HepG2 (cell line): ENCODE measurements around the gene PRDX6. TPM values are rescaled to one million over a fixed set of nuclear protein-coding genes. Genes with fewer than 3 reads are reported as not detected.

Experiments used
- BORCS8-MEF2B ChIP-seq: sonication (generic); formaldehyde crosslinking; IDR thresholded peaks from 2 replicates; pipeline ENCODE4 v1.8.0; 2022; ENCODE audit warnings: mild to moderate bottlenecking, missing genetic modification reagents
- HOXA3 ChIP-seq: sonication (generic); formaldehyde crosslinking; IDR thresholded peaks from 2 replicates; pipeline ENCODE4 v1.5.0; 2020; ENCODE audit warnings: missing genetic modification reagents
- KLF12 ChIP-seq: sonication (generic); formaldehyde crosslinking; IDR thresholded peaks from 2 replicates; pipeline ENCODE4 v1.4.0; 2020; ENCODE audit warnings: missing genetic modification reagents, borderline replicate concordance
- KLF13 ChIP-seq: sonication (generic); formaldehyde crosslinking; IDR thresholded peaks from 2 replicates; pipeline ENCODE4 v1.4.0; 2020; ENCODE audit warnings: mild to moderate bottlenecking, missing genetic modification reagents
- POGZ ChIP-seq: sonication (generic); formaldehyde crosslinking; IDR thresholded peaks from 2 replicates; pipeline ENCODE4 v1.4.0; 2020; ENCODE audit warnings: mild to moderate bottlenecking, missing genetic modification reagents
- POLR2G ChIP-seq: fragments of 200-400 bp; formaldehyde crosslinking; IDR thresholded peaks from 2 replicates; pipeline ENCODE4 v1.6.1; 2018; ENCODE audit warnings: mild to moderate bottlenecking, low read depth, low read length, moderate library complexity
- SAP130 ChIP-seq: IDR thresholded peaks from 2 replicates; pipeline ENCODE4 v1.6.1; 2016; ENCODE audit warnings: low read depth
- SMAD1 ChIP-seq: sonication (generic); formaldehyde crosslinking; IDR thresholded peaks from 2 replicates; pipeline ENCODE4 v1.4.0; 2020; ENCODE audit warnings: missing genetic modification reagents, low read depth, mild to moderate bottlenecking, borderline replicate concordance
- SP4 ChIP-seq: sonication (generic); formaldehyde crosslinking; IDR thresholded peaks from 2 replicates; pipeline ENCODE4 v1.8.1; 2023; ENCODE audit warnings: mild to moderate bottlenecking, missing genetic modification reagents
- THRA ChIP-seq: sonication (generic); formaldehyde crosslinking; IDR thresholded peaks from 2 replicates; pipeline ENCODE4 v1.4.0; 2020; ENCODE audit warnings: missing genetic modification reagents, borderline replicate concordance
- ZBTB40 ChIP-seq, 2 experiments: fragments of 450-650 bp in 1 of 2; sonication (generic) in 1 of 2; formaldehyde crosslinking in 1 of 2; IDR thresholded peaks; 2 replicates each; pipeline versions ENCODE4 v1.6.1 to v1.8.0; 2016 to 2022; ENCODE audit warnings: antibody characterized with exemption in 1 of 2, mild to moderate bottlenecking in 1 of 2, missing genetic modification reagents in 1 of 2
- ZBTB8A ChIP-seq: sonication (generic); formaldehyde crosslinking; IDR thresholded peaks from 2 replicates; pipeline ENCODE4 v1.4.0; 2020; ENCODE audit warnings: mild to moderate bottlenecking, low read depth, missing genetic modification reagents, borderline replicate concordance
- ZNF569 ChIP-seq: sonication (generic); formaldehyde crosslinking; IDR thresholded peaks from 2 replicates; pipeline ENCODE4 v1.5.0; 2020; ENCODE audit warnings: mild to moderate bottlenecking, missing genetic modification reagents, moderate library complexity, borderline replicate concordance
- ZNF674 ChIP-seq: sonication (generic); formaldehyde crosslinking; IDR thresholded peaks from 2 replicates; pipeline ENCODE4 v1.5.0; 2020; ENCODE audit warnings: low read depth, mild to moderate bottlenecking, missing genetic modification reagents
- ZNF792 ChIP-seq: IDR thresholded peaks from 2 replicates; pipeline ENCODE4 v1.6.1; 2016
- polyA plus RNA-seq, 8 experiments: library from polyadenylated mRNA; depleted of rRNA in 3 of 8; stranded (reverse) in 7 of 8; unstranded in 1 of 8; fragments of >200 nt; fragmentation: Illumina TruSeq in 4 of 8; extraction: Trizol in 4 of 8; gene quantifications; 2 replicates each; pipeline versions ENCODE4 v1.2.1 to v1.2.3, GENCODE V29; 2011 to 2016; ENCODE audit warnings: low read depth in 4 of 8, missing spikeins in 1 of 8, mixed read lengths in 1 of 8; ENCODE audit not compliant: insufficient read depth in 1 of 8
- total RNA-seq, 5 experiments: library from RNA; depleted of rRNA; stranded (reverse); fragments of >200 nt; fragmentation: Illumina TruSeq; extraction: Trizol; gene quantifications; 2 replicates each; pipeline ENCODE4 v1.2.3, GENCODE V29; 2016; ENCODE audit warnings: low read depth in 1 of 5
- TF ChIP-seq, protein P1 (sequence below): sonication (generic); formaldehyde crosslinking; IDR thresholded peaks from 2 replicates; pipeline ENCODE4 v1.5.0; 2020; ENCODE audit warnings: mild to moderate bottlenecking, missing genetic modification reagents, moderate library complexity

Gene PRDX6
- total and polyA plus RNA-seq, 2 of the 13 experiments (the other 11 are each of a cell fraction or from before 2014, with no cell fraction given): 224 to 309 TPM

GRCh38 chr1:173476665-173477285 lies 360 bp upstream of the PRDX6 start (continued):
- TF ChIP-seq ZBTB40 (IDR thresholded peaks at IDR 0.05): no peak
- no peak; the same call in 1 of the 2 replicates for TF ChIP-seq ZBTB40 (CRISPR knock-in tag; IDR thresholded peaks at IDR 0.05)
- peak; percentile 85; the same call in 1 of the 2 replicates for TF ChIP-seq KLF12
- peak; percentile 54; the same call in 1 of the 2 replicates for TF ChIP-seq SP4 (CRISPR knock-in tag)
- no peak for TF ChIP-seq ZNF674
- TF ChIP-seq SMAD1 (CRISPR knock-in tag): no peak
- peak; percentile 74 for TF ChIP-seq POLR2G
- TF ChIP-seq POGZ (CRISPR knock-in tag): peak; percentile 46; the same call in 1 of the 2 replicates
- TF ChIP-seq BORCS8-MEF2B (CRISPR knock-in tag): no peak
- TF ChIP-seq, protein P1, sequence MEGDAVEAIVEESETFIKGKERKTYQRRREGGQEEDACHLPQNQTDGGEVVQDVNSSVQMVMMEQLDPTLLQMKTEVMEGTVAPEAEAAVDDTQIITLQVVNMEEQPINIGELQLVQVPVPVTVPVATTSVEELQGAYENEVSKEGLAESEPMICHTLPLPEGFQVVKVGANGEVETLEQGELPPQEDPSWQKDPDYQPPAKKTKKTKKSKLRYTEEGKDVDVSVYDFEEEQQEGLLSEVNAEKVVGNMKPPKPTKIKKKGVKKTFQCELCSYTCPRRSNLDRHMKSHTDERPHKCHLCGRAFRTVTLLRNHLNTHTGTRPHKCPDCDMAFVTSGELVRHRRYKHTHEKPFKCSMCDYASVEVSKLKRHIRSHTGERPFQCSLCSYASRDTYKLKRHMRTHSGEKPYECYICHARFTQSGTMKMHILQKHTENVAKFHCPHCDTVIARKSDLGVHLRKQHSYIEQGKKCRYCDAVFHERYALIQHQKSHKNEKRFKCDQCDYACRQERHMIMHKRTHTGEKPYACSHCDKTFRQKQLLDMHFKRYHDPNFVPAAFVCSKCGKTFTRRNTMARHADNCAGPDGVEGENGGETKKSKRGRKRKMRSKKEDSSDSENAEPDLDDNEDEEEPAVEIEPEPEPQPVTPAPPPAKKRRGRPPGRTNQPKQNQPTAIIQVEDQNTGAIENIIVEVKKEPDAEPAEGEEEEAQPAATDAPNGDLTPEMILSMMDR (CRISPR knock-in tag): peak; percentile 51
- TF ChIP-seq ZBTB8A (CRISPR knock-in tag): no peak
- no peak for TF ChIP-seq ZNF792 (CRISPR knock-in tag)
- no peak for TF ChIP-seq ZNF569
- TF ChIP-seq KLF13: no peak
- 0 out of 2 replicates have a peak, but pooled peaks have one; percentile 6 for TF ChIP-seq THRA (CRISPR knock-in tag)
- TF ChIP-seq SAP130 (CRISPR knock-in tag): peak; percentile 82
- peak; percentile 69 for TF ChIP-seq HOXA3 (CRISPR knock-in tag)
